Esophagus muscularis mucosa (tissue), 4 donors: ENCODE data around the gene DLX3.

ENCODE experiments used
- CTCF ChIP-seq, 3 experiments: fragments of 200-600 bp in 2 of 3; fragments of 450-650 bp in 1 of 3; sonication (generic) in 2 of 3; IDR thresholded peaks; one replicate each; pipeline ENCODE4 v1.5.1; 2017 to 2019; ENCODE audit warnings: antibody characterized with exemption in 3 of 3, mild to moderate bottlenecking in 2 of 3, moderate library complexity in 1 of 3
- EP300 ChIP-seq: sonication (generic); formaldehyde crosslinking; IDR thresholded peaks from one replicate; pipeline ENCODE4 v1.6.1; 2017; ENCODE audit warnings: antibody characterized with exemption
- POLR2A ChIP-seq: fragments of 450-650 bp; IDR thresholded peaks from one replicate; pipeline ENCODE4 v1.6.1; 2017; ENCODE audit warnings: antibody characterized with exemption, moderate library complexity, mild to moderate bottlenecking, low read depth
- POLR2AphosphoS5 ChIP-seq, 2 donors: sonication (generic); formaldehyde crosslinking; IDR thresholded peaks; one replicate each; pipeline ENCODE4 v1.6.1; 2017; ENCODE audit warnings: antibody characterized with exemption in 2 of 2

GRCh38 chr17:49964769-49965523 lies 30.1 kb downstream of the DLX3 start:
- TF ChIP-seq POLR2A (no peak), CTCF (IDR thresholded peaks at IDR 0.05) (no peak), EP300 (no peak), POLR2AphosphoS5 (IDR thresholded peaks at IDR 0.05) (no peak)
